Skin epidermis (tissue), 12 donors: Measurements from ENCODE around the gene CXCR6.
A peak's percentile ranks its signal among the peaks of the same experiment; 100 is the strongest.

Source experiments
- H3K27ac ChIP-seq, 21 experiments: fragments of 200-600 bp; sonication (generic) in 11 of 21; one replicate each; pipeline ENCODE4 v1.5.0; 2020; ENCODE audit warnings: mild to moderate bottlenecking in 3 of 21, inconsistent platforms in 2 of 21, moderate library complexity in 2 of 21
- H3K4me3 ChIP-seq, 7 experiments: fragments of 200-600 bp; sonication (generic) in 2 of 7; one replicate each; pipeline ENCODE4 v1.5.0; 2020; ENCODE audit warnings: inconsistent platforms in 2 of 7, mild to moderate bottlenecking in 2 of 7, moderate library complexity in 1 of 7

The CXCR6 gene

DNA sequence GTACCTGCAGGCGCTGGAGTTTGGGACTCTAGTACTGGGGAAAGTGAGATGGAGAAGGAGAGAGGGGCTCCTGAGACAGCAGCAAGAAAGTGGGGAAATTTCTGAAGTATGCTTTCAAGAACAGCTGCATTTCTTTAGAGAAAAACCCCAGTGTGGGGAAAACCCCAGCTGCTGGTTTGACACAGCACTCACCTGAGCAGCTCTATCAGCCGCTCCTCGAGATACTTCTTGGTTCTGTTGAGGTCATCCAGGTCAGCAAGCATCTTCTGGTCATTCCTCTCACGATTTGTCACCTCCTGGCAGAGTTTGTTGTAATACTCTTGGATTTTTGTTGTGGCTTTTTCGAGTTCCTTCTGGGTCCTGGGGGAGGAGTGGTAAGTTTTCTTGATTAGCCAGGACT is 18.8 kb downstream of the CXCR6 start:
- Histone ChIP-seq H3K27ac (peak overlapping the region in 5 of 21 experiments; percentile 29 to 88 (median 59)), H3K4me3 (no peak overlapping the region)

DNA sequence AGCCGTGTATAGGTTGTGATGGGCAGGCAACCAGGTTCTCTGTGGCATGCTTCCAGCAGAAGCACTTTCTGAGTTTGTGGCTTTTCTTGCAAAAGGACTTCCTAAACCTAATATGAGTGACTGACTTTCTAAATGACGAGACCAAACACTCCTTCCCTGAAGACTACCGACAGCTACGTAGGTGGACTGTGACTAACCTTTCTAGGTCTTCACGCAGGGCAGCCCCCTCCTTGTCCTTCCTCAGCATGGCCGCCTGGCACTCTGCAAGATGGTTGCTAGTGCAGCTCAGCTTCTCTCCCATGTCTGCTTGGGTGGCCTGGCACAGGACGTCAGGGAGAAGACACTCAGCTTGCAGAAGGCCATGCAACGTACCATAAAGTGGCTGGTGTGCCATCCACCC is 20.9 kb downstream of the CXCR6 start:
- Histone ChIP-seq H3K27ac (peak overlapping the region in 12 of 21 experiments; percentile 13 to 88 (median 66)), H3K4me3 (no peak overlapping the region)

DNA sequence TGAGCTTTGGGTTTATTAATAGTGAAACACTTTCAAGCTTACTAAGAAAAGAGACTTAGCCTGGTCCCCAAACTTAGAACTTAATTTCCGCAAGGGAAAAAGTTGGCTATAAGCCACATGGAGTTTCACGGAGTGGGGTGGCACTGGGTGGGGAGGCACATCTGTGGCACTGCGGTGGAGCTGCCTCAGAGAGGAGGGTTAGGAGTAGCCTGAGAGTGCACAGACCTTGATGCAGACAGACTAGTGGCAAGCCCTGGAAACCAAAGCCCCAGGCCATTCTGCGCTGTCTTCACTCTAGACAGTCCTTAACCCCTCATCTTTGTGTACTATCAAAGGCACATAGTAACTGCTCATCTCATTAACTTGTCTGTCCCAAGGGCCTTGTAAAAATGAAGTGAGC is 22.0 kb downstream of the CXCR6 start:
- H3K4me3 ChIP-seq: no peak overlapping the region
- H3K27ac ChIP-seq: peak overlapping the region in 13 of 21 experiments; percentile 6 to 88 (median 64)

DNA sequence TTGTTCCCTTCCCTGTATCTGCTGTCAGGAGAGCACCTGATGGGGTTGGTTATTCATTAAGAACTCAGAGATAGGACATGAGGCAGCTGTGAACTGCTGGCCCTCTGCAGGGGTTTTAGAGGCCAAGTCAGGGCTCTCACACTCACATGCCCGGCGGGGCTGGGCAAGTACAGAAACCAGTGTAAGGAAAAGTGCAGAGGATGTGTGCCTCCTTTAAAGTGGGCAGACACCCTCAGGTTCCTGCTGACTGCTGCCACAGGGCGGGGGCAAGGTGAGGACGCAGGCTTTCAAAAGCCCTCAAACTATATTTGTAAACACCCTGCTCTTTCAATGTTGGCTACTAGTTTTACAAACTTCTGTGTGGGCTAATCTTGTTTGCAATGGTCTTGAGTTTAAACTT is 22.4 kb downstream of the CXCR6 start:
- no peak overlapping the region for H3K4me3 ChIP-seq
- H3K27ac ChIP-seq: peak overlapping the region in 12 of 21 experiments; percentile 6 to 88 (median 66)

DNA sequence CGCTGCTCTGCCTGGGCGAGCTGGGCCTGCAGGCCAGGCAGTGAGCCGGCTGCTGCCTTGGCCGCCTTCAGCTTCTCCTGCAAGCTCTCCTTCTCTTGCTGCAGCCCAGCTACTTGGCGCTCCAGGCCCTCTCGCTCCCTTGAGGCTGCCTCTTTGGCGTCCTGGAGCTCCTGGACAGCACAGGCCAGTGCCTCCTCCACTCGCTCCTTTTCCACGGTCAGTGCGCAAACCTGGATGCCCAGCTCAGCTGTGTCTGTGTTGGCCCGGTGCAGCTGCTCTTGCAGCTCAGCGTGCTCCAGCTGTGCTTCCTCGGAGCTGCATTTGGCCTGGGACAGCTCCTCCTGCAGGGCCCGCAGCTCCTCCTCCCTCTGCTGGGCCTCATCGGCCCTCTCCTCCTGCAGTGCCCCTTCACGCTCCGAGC is 23.1 kb downstream of the CXCR6 start:
- Histone ChIP-seq H3K4me3 (no peak overlapping the region), H3K27ac (peak overlapping the region in 14 of 21 experiments; percentile 8 to 88 (median 55))

DNA sequence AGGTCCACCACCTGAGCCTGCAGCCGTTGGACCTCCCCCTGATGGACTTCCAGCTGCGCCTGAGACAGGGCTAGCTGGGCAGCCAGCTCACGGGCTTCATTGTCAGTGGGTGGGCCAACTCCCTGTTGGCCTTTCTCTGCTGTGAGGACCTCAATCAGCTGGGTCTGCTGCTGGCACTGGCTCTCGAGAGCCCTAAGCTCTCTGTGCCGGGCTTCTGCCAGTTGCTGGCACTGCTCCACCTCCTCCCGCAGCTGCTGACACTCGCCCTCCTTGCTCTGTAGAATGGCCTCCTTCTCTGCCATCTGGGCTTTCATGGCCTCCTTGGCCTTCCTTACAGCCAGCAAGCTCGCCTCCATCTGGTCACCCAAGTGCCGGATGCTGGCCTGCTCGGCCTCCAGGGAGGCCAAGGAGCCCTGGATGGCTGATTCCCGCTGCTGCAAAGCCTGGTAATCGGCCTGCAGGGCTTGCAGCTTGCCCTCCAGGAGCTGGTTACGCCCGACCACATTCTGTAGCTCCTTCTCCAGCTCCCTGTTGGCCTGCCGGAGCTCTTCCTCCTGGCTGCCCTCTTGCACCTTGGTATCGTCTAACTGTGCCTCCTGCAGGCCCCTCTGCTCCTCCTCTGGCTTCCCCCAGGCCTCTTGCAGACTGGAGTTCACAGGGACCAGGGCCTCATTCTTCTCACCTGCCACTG is 23.8 kb downstream of the CXCR6 start:
- Histone ChIP-seq H3K27ac (peak overlapping the region in 11 of 21 experiments; percentile 8 to 88 (median 68)), H3K4me3 (no peak overlapping the region)

DNA sequence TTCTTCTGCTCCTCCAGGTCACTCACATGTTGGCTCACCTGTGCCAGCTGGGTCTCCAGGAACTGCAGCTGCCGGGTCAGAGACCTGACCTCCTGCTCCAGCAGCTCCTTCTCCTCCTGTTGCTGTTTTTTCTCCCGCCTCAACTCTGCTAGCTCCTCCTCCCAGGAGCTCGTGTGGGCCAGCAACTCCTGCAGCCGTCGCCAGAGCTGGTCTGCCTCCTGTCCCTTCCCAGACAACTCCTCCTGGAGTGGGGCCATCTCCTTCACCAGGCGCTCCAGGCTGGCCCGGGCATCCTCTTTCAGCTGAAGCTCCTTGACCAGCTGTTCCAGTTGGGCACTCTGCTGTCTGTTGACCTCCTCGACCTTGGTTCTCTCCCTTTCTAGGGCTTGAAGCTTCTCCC is 24.5 kb downstream of the CXCR6 start:
- Histone ChIP-seq H3K27ac (peak overlapping the region in 12 of 21 experiments; percentile 8 to 88 (median 44)), H3K4me3 (no peak overlapping the region)

DNA sequence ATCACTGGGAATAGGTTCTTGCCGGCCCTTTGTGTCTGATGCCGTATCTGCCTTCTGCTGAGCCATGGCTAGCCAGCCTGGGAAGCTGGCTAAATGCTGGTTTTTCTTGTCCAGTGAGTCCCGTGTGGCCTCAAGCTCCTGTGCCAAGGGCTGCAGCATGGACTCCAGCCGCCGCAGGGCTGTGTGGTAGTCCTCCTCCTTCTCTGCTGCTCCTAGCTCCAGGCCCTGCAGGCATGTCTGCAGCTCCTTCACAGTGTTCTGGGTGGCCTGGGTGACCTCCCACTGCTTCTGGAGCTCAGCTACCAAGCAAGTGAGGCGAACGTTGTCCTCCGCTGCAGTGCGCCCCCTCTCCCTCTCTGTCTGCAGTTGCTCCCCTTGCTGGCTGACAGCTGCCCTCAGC is 24.9 kb downstream of the CXCR6 start:
- Histone ChIP-seq H3K27ac (peak overlapping the region in 5 of 21 experiments; percentile 18 to 88 (median 44)), H3K4me3 (no peak overlapping the region)

DNA sequence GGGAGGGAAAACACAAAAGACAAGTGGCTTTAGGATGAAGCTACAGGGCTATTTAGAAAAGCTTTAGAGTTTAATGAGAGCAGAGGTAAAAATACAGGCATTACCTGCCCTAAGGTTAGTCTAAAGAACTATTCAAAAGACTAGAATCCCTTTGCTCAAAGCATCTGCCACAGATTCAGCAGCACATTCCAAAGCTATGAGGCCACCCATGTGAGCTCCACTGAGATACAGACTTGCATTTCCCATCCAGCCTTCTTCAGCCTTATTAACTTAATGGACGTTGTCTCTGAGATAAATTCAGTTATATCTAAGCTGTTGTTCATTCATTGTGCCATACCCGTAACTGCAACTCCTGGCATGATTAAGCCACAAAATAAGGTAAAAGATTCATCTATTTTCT is 25.4 kb downstream of the CXCR6 start:
- Histone ChIP-seq H3K27ac (peak overlapping the region in 4 of 21 experiments; percentile 18 to 88 (median 32)), H3K4me3 (no peak overlapping the region)

DNA sequence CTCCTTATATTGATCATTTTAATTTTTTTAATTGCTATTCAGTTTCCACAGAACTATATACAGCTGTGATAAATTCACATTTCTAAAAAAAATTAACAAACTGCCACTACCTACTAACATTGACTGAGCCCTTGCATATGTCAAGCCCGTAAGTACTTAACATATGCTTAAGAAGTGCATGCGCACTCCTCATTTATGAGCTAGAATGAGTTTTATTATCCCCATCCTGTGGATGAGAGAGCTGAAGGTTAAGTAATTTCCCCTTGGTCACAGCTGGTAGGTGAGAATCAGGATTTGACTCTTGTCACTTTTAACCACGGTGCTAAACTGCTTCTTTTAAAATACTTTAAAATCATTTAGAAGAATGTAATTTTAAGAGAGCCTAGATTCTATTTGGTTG is 25.9 kb downstream of the CXCR6 start:
- H3K4me3 ChIP-seq: no peak overlapping the region
- peak overlapping the region in 2 of 21 experiments; percentile 17 to 21 for H3K27ac ChIP-seq

DNA sequence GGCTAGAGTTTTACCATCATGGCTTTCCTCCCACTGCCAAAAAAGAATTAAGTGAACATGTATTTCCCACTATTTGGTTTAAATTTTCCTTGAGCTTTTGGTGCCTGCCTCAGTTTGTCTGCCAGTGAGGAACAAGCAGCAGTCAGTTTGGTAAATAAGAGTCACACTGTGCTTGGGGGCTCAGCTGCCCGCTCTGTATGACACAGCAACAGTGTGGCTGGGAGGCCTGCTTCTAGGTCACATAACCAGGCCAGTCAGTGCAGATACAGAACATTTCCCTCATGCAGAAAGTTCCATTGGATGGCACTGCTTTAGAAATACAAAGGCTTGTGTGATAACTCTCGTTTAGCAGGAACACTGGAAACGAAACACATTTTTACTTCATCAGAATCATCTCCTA is 26.7 kb downstream of the CXCR6 start:
- H3K4me3 ChIP-seq: no peak overlapping the region
- peak overlapping the region in 2 of 21 experiments; percentile 17 to 35 for H3K27ac ChIP-seq

DNA sequence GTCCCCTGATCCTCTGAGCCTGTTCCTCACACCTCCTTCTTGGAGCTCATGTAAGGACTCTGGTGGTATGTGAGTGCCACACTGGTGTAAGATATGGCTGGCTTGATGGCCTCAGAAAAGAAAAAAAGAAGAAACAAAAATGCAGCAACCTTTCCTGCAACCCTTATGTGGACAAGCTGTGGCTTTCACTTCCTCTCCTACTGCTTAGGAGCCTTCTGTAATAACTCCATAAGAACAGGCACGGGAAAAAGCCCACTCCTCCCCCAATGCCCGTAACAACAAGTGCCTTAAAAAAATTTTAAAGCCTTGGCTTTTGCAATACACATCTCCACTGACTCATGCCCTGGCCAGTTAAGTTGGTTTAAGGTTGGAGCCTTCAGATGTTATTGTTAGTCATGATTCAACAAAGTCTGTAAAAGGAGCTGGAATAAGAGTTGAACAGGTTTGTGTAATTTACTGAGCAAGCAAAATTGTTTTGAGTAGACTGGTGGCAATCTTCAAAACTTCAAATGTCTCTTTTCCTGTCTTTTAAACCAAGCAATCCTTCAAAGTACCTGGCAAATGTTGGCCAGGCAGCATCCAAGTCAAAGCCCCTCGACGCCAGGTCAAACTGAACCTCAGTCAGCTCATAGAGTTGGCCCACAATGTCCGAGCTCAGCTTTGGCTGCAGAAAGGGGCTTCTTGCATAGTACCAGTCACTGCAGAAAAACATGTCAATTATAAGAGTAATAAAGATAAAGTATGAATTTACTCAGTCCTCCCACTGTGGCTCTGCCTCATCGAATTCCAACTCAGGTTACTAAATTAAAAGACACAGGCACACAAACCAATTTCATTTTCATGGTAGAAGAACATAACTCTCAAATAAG is 29.5 kb downstream of the CXCR6 start:
- Histone ChIP-seq H3K27ac (peak overlapping the region in 12 of 21 experiments; percentile 14 to 87 (median 46)), H3K4me3 (no peak overlapping the region)

DNA sequence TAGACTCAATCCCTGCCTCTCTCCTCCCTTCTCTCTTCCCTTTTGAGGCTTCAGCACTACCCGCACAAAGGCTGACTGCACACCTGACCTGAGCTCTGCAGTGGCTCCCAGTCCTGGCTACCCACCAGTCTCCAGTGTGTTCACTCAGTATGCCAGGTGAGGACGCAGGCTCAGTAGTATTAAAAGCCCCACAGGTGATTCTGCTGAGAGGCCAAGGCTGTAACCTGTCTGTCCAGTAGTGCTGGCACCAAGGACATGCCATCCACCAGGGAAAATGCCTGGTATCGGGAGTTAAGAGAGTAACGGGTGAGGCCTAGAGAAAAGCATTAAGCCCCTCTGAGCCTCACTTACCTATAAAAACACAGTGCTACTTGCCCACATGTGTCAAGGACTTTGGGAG is 31.4 kb downstream of the CXCR6 start:
- peak overlapping the region in 9 of 21 experiments; percentile 31 to 90 (median 77) for H3K27ac ChIP-seq

DNA sequence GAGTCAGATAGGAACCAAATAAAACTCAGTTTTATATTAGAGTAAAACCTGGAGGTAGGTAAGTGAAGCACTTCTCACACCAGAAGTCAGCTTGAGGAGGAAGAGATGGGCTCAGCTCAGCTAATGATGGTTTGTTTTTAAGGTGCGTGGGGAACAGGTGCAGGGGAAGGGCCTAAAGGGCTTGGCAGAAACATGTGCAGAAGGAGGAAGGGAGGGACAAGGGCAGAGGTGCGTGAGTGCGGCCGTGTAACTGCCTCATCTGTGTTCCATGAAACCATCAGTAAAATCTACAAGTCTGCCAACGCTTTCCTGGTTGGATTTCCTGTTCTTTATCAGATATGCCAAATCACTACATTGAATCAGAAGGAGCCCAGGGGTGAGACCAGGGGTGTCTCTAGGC is 32.4 kb downstream of the CXCR6 start:
- H3K27ac ChIP-seq: peak overlapping the region in 16 of 21 experiments; percentile 2 to 90 (median 55)
- H3K4me3 ChIP-seq: no peak overlapping the region

More for the DNA sequence above, 31.4 kb downstream of the CXCR6 start:
- no peak overlapping the region for H3K4me3 ChIP-seq

DNA sequence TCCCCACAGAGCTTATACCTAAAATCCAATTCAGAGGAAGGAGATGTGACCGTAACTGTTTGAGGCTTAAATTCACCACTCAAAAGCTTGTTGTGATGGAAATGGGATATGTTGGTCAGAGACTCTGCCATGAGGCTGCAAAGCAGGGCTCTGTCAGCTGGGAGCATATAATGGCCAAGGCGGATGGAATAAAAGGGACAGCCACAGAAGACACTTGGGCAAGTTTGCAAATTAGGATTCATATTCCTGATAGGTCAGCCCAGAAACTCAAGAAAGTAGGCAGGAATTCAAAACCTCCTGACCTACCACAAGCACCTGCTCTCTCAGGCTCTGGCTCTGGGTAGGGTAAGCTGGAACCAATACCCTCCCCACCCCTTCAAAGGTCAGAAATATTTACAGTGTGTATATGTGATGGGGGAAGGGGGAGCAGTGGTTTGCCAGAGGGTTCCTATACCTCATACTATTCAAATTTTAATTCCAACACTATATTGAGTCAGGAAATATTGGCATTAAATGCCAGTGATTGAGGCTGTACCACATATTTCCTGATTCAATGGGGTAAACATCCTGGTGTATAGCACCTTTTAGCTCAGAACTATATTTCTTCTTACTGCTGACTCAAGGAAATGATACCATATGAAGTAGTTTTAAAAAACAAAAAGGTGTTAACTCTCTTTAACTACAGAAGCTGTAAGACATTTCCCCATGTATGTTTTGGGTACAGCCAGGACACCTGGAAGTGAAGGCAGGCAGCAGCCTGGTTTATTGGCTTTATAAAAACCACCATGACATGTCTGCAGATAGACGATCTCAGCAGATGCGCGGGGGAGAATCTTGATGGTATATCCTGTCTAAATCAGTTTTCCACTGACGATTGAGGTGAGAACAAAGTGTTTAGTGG is 33.2 kb downstream of the CXCR6 start:
- H3K27ac ChIP-seq: peak overlapping the region in 17 of 21 experiments; percentile 2 to 90 (median 52)
- no peak overlapping the region for H3K4me3 ChIP-seq

DNA sequence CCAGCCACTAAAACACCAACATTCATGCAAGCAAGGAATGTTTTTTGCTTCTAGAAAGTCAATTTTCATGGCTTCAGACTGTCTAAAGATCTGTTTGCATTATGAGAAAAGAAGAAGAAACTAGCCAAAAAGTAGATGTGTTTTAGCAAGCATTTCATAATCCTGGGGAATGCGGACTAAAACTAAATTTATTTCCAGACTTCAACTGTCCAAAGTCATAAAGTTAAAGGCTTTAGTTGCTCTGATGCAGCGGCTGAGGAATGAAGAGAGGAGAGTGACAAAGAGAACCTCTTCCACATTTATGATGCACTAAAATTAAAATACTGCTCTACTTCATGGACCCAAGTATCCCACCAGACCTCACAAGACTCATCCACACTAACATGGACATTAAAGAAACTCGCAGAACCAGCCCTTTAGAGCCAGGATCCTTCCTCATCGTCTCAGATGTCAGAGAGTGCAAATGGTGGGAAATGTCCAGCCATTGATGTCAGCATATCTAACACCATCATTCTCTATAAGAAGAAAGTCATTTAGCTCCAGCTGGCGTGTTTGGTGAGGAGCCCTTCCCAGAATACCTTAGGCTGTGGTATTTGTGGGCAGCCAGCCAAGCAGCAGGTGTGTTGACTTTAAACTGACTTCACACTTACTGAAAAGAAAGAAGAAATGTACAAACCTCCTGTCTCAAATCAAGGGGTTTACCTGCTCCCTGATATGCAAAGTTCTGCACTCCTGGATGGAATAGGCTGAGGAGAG is 34.9 kb downstream of the CXCR6 start:
- peak overlapping the region in 14 of 21 experiments; percentile 3 to 90 (median 54) for H3K27ac ChIP-seq
- H3K4me3 ChIP-seq: no peak overlapping the region

DNA sequence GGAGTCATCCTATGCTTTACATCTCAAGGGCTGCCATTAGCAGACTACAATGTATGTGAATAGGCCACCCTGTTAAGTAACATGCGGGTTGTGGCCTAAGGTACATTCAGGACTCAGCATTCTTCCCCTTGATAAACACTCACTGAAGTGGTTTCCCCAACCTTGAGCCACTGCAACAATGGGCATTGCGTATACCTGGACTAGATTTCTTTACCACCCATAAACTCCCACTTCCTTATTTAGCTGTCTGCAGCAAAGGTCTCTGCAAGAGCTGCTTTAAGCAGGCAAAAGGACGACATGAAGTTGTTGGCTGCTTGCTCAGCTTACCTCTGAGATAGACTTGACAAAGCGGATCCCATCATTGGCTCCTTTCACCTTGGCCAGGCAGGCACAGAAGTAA is 36.1 kb downstream of the CXCR6 start:
- Histone ChIP-seq H3K4me3 (no peak overlapping the region), H3K27ac (peak overlapping the region in 14 of 21 experiments; percentile 2 to 87 (median 50))

DNA sequence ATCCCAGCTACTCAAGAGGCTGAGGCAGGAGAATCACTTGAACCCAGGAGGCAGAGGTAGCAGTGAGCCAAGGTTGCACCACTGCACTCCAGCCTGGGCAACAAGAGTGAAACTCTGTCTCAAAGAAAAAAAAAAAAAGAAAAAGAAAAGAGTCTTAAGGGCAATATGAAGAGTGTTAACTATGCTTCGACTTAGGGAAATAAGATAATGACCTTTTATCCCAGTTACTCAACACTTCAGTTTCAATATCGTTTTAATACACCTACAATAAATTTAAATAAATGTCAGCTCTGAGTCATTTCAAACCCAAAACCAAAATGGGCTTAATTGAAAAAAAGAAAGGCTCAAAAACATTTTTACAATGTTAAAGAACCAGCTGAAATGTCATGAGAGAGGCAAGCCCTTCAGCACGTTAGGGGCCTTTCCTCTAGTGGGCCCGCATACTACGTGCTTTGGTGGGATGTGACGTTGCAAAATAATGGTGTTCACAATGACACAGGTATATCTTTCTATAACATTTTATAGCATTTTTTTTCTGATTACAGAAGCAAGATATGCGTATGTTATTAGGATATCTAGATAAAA is 37.1 kb downstream of the CXCR6 start:
- Histone ChIP-seq H3K4me3 (no peak overlapping the region), H3K27ac (peak overlapping the region in 13 of 21 experiments; percentile 2 to 87 (median 52))
